Liver (tissue), 3 donors: ENCODE measurements around the gene UGGT2.

Experiments
- CTCF ChIP-seq: fragments of 150-350 bp; IDR thresholded peaks from 2 replicates; pipeline ENCODE4 v1.5.1; 2017; ENCODE audit warnings: improper control_type of control experiment, low read depth, low read length; ENCODE audit not compliant: missing input control
- FOXA1 ChIP-seq: IDR thresholded peaks from 2 replicates; pipeline ENCODE4 v1.6.1; 2016; ENCODE audit warnings: antibody characterized with exemption
- GABPA ChIP-seq, 2 donors: IDR thresholded peaks in 1 of 2; conservative IDR thresholded peaks in 1 of 2; 2 replicates each; pipeline ENCODE4 v1.6.1; 2016; ENCODE audit warnings: antibody characterized with exemption in 2 of 2, mild to moderate bottlenecking in 1 of 2, moderate library complexity in 1 of 2
- HNF4A ChIP-seq, 2 donors: conservative IDR thresholded peaks; 2 replicates each; pipeline ENCODE4 v1.6.1; 2016; ENCODE audit warnings: antibody characterized with exemption in 2 of 2, mild to moderate bottlenecking in 2 of 2
- NR2F2 ChIP-seq: IDR thresholded peaks from 2 replicates; pipeline ENCODE4 v1.6.1; 2016; ENCODE audit warnings: antibody characterized with exemption
- donor health status: healthy.
- donor health status: healthy.

- TF ChIP-seq CTCF, result no peak
- no peak for TF ChIP-seq GABPA (IDR thresholded peaks at IDR 0.05 in 1 of 2, conservative IDR thresholded peaks at IDR 0.05 in 1 of 2)
- no peak for TF ChIP-seq NR2F2
- no peak for TF ChIP-seq FOXA1
- TF ChIP-seq HNF4A (conservative IDR thresholded peaks at IDR 0.05), result no peak
Observed at GRCh38 chr13:96052656-96053002, 572 bp downstream of the UGGT2 start.
